ENCODE data around the gene TIMM44. TPM values are rescaled to one million over a fixed set of nuclear protein-coding genes. Genes with fewer than 3 reads are reported as not detected.

Gene TIMM44
- polyA plus RNA-seq, 1 of the 3 experiments (the other 2 are of a cell fraction), result 49.7 TPM

DNA sequence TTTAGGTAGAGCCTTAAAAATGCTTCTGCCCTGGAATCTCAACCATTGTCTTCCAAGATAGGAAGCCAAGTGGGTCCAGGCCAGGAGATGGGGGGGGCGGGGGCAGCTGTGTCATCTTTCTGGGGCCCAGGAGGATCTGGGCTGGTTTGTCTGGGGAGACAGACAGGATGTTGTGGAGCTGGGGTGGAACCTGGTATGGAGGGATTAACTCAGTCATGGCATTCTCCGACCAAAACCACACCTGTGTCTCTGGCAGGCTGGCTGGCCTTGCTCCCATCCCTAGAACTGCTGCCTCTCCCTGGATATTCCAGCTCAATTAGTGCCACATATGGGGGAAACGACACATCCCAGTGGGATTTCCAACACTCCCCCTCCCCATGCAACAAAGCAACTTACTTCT lies 42.5 kb downstream of the TIMM44 start (continued):
- TF ChIP-seq, protein P1, sequence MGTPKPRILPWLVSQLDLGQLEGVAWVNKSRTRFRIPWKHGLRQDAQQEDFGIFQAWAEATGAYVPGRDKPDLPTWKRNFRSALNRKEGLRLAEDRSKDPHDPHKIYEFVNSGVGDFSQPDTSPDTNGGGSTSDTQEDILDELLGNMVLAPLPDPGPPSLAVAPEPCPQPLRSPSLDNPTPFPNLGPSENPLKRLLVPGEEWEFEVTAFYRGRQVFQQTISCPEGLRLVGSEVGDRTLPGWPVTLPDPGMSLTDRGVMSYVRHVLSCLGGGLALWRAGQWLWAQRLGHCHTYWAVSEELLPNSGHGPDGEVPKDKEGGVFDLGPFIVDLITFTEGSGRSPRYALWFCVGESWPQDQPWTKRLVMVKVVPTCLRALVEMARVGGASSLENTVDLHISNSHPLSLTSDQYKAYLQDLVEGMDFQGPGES (IDR thresholded peaks at IDR 0.05; ENCODE audit: low read depth, low read length), result no peak
- no peak for TF ChIP-seq MXI1 (IDR thresholded peaks at IDR 0.05; ENCODE audit: low read depth, low read length)

DNA sequence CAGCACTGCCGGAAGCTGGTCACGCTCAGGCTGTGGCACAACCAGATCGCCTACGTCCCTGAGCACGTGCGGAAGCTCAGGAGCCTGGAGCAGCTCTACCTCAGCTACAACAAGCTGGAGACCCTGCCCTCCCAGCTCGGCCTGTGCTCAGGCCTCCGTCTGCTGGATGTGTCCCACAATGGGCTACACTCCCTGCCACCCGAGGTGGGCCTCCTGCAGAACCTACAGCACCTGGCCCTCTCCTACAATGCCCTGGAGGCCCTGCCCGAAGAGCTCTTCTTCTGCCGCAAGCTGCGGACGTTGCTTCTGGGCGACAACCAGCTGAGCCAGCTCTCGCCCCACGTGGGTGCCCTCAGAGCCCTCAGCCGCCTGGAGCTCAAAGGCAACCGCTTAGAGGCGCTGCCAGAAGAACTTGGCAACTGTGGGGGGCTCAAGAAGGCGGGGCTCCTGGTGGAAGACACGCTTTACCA lies 43.0 kb downstream of the TIMM44 start:
- no peak overlapping the region for H2AFZ ChIP-seq (ENCODE audit: low read depth)
- H3K4me1 ChIP-seq (ENCODE audit: control insufficient read depth in 1 of 2, insufficient read depth in 2 of 2, low read depth in 1 of 2, low read length in 1 of 2), result peaks cover 0 to 19% of the 10 kb centered on the region in 2 experiments; a peak in 2 of 4 replicates
- H3K4me2 ChIP-seq, result no peak overlapping the region
- no peaks in the 10 kb centered on the region for H3K27me3 ChIP-seq (ENCODE audit: insufficient read depth)
- no peak overlapping the region for H3K9ac ChIP-seq
- POLR2A ChIA-PET, result no interaction called here
- H3K79me2 ChIP-seq (ENCODE audit: insufficient read depth), result peaks cover 14% of the 10 kb centered on the region
- peaks cover 11% of the 10 kb centered on the region for H4K20me1 ChIP-seq (ENCODE audit: insufficient read depth)
- 84% methylated on average over 16 of the region's 21 CpGs for WGBS (ENCODE audit: low lambda C conversion rate)
- no peak for DNase-seq
- TF ChIP-seq POLR2AphosphoS5 (IDR thresholded peaks at IDR 0.05; ENCODE audit: low read depth, low read length) (no peak), RFX5 (IDR thresholded peaks at IDR 0.05; ENCODE audit: low read length) (no peak), CHD2 (IDR thresholded peaks at IDR 0.05; ENCODE audit: low read length, partially characterized antibody) (no peak), TAF1 (IDR thresholded peaks at IDR 0.05; ENCODE audit: borderline replicate concordance, low read depth, low read length) (no peak), NFIC (IDR thresholded peaks at IDR 0.05; ENCODE audit: borderline replicate concordance) (no peak), FOXJ3 (CRISPR knock-in tag; IDR thresholded peaks at IDR 0.05) (no peak), JUND (IDR thresholded peaks at IDR 0.05) (no peak), GABPA (IDR thresholded peaks at IDR 0.05; ENCODE audit: low read depth) (no peak), GATA2 (CRISPR knock-in tag; IDR thresholded peaks at IDR 0.05) (no peak), MEF2A (IDR thresholded peaks at IDR 0.05; ENCODE audit: borderline replicate concordance, low read depth) (no peak), TEAD4 (IDR thresholded peaks at IDR 0.05; ENCODE audit: borderline replicate concordance, insufficient read depth) (no peak), EZH2phosphoT487 (IDR thresholded peaks at IDR 0.05; ENCODE audit: borderline replicate concordance, low read depth) (no peak), RAD21 (IDR thresholded peaks at IDR 0.05; ENCODE audit: low read length) (no peak), FOXM1 (IDR thresholded peaks at IDR 0.05; ENCODE audit: low read depth) (no peak), ELF1 (IDR thresholded peaks at IDR 0.05) (no peak)
- TF ChIP-seq, protein P2, sequence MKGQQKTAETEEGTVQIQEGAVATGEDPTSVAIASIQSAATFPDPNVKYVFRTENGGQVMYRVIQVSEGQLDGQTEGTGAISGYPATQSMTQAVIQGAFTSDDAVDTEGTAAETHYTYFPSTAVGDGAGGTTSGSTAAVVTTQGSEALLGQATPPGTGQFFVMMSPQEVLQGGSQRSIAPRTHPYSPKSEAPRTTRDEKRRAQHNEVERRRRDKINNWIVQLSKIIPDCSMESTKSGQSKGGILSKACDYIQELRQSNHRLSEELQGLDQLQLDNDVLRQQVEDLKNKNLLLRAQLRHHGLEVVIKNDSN (IDR thresholded peaks at IDR 0.05; ENCODE audit: borderline replicate concordance, low read depth), result no peak
- TF ChIP-seq, protein P3, sequence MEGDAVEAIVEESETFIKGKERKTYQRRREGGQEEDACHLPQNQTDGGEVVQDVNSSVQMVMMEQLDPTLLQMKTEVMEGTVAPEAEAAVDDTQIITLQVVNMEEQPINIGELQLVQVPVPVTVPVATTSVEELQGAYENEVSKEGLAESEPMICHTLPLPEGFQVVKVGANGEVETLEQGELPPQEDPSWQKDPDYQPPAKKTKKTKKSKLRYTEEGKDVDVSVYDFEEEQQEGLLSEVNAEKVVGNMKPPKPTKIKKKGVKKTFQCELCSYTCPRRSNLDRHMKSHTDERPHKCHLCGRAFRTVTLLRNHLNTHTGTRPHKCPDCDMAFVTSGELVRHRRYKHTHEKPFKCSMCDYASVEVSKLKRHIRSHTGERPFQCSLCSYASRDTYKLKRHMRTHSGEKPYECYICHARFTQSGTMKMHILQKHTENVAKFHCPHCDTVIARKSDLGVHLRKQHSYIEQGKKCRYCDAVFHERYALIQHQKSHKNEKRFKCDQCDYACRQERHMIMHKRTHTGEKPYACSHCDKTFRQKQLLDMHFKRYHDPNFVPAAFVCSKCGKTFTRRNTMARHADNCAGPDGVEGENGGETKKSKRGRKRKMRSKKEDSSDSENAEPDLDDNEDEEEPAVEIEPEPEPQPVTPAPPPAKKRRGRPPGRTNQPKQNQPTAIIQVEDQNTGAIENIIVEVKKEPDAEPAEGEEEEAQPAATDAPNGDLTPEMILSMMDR (IDR thresholded peaks at IDR 0.05), result no peak
- TF ChIP-seq, protein P4, sequence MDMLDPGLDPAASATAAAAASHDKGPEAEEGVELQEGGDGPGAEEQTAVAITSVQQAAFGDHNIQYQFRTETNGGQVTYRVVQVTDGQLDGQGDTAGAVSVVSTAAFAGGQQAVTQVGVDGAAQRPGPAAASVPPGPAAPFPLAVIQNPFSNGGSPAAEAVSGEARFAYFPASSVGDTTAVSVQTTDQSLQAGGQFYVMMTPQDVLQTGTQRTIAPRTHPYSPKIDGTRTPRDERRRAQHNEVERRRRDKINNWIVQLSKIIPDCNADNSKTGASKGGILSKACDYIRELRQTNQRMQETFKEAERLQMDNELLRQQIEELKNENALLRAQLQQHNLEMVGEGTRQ (IDR thresholded peaks at IDR 0.05; ENCODE audit: borderline replicate concordance, low read depth, low read length), result no peak
- TF ChIP-seq, protein P5, sequence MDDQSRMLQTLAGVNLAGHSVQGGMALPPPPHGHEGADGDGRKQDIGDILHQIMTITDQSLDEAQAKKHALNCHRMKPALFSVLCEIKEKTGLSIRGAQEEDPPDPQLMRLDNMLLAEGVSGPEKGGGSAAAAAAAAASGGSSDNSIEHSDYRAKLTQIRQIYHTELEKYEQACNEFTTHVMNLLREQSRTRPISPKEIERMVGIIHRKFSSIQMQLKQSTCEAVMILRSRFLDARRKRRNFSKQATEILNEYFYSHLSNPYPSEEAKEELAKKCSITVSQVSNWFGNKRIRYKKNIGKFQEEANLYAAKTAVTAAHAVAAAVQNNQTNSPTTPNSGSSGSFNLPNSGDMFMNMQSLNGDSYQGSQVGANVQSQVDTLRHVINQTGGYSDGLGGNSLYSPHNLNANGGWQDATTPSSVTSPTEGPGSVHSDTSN (IDR thresholded peaks at IDR 0.05), result no peak
- TF ChIP-seq, protein P6, sequence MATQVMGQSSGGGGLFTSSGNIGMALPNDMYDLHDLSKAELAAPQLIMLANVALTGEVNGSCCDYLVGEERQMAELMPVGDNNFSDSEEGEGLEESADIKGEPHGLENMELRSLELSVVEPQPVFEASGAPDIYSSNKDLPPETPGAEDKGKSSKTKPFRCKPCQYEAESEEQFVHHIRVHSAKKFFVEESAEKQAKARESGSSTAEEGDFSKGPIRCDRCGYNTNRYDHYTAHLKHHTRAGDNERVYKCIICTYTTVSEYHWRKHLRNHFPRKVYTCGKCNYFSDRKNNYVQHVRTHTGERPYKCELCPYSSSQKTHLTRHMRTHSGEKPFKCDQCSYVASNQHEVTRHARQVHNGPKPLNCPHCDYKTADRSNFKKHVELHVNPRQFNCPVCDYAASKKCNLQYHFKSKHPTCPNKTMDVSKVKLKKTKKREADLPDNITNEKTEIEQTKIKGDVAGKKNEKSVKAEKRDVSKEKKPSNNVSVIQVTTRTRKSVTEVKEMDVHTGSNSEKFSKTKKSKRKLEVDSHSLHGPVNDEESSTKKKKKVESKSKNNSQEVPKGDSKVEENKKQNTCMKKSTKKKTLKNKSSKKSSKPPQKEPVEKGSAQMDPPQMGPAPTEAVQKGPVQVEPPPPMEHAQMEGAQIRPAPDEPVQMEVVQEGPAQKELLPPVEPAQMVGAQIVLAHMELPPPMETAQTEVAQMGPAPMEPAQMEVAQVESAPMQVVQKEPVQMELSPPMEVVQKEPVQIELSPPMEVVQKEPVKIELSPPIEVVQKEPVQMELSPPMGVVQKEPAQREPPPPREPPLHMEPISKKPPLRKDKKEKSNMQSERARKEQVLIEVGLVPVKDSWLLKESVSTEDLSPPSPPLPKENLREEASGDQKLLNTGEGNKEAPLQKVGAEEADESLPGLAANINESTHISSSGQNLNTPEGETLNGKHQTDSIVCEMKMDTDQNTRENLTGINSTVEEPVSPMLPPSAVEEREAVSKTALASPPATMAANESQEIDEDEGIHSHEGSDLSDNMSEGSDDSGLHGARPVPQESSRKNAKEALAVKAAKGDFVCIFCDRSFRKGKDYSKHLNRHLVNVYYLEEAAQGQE (IDR thresholded peaks at IDR 0.05; ENCODE audit: low read depth, low read length), result no peak
- CTCF ChIA-PET, result interaction anchor here (0.5 to 1.6 kb wide), 4 partner anchors 13 to 47 kb away, joined by 3 to 12 read pairs (median 4); no protein-coding TSS in a partner anchor
- H3K36me3 ChIP-seq (replicated peaks in 1 of 2; ENCODE audit: control insufficient read depth in 1 of 2, insufficient read depth in 2 of 2, low read length in 1 of 2), result peaks cover 0 to 3% of the 10 kb centered on the region in 2 experiments
- no peak overlapping the region for H3K4me3 ChIP-seq (ENCODE audit: low read depth in 2 of 2, low read length in 1 of 2)
- H3K9me2 ChIP-seq, result no peaks in the 10 kb centered on the region
- H3F3A ChIP-seq (replicated peaks; ENCODE audit: insufficient read depth), result no peaks in the 10 kb centered on the region
- H3K9me3 ChIP-seq, result no peaks in the 10 kb centered on the region
- no peak overlapping the region for H3K27ac ChIP-seq (ENCODE audit: low read depth in 2 of 2, low read length in 1 of 2)

All from SK-N-SH (cell line).